ENCODE data around the gene IRF2. TPM values are rescaled to one million over a fixed set of nuclear protein-coding genes. Genes with fewer than 3 reads are reported as not detected.

IRF2 gene
- total RNA-seq, 4 donors from 2014 or later: 32.3 to 50.1 (median 36.4) TPM

- WGBS: 83% methylated on average over 12 of the region's 12 CpGs
- TF ChIP-seq, protein P1, sequence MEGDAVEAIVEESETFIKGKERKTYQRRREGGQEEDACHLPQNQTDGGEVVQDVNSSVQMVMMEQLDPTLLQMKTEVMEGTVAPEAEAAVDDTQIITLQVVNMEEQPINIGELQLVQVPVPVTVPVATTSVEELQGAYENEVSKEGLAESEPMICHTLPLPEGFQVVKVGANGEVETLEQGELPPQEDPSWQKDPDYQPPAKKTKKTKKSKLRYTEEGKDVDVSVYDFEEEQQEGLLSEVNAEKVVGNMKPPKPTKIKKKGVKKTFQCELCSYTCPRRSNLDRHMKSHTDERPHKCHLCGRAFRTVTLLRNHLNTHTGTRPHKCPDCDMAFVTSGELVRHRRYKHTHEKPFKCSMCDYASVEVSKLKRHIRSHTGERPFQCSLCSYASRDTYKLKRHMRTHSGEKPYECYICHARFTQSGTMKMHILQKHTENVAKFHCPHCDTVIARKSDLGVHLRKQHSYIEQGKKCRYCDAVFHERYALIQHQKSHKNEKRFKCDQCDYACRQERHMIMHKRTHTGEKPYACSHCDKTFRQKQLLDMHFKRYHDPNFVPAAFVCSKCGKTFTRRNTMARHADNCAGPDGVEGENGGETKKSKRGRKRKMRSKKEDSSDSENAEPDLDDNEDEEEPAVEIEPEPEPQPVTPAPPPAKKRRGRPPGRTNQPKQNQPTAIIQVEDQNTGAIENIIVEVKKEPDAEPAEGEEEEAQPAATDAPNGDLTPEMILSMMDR (IDR thresholded peaks at IDR 0.05): no peak
- TF ChIP-seq POLR2A (IDR thresholded peaks at IDR 0.05; ENCODE audit: low read depth) (no peak), POLR2AphosphoS5 (IDR thresholded peaks at IDR 0.05) (no peak), EP300 (IDR thresholded peaks at IDR 0.05) (no peak)
- Histone ChIP-seq H3K27me3 (no peaks in the 10 kb centered on the region), H3K4me3 (no peak overlapping the region), H3K27ac (replicated peaks in 1 of 4) (peak overlapping the region in 1 of 4 donors; percentile 30), H3K4me1 (peaks cover 31 to 38% (median 34%) of the 10 kb centered on the region in 4 donors), H3K36me3 (peaks cover 33 to 80% (median 68%) of the 10 kb centered on the region in 4 donors), H3K9me3 (no peaks in the 10 kb centered on the region)
- DNase-seq (ENCODE audit: extremely low spot score): no peak
- intact Hi-C loops (cut with DNase I): loop anchor here (5.0 kb wide), 1 partner anchor 135 kb away; no protein-coding TSS in a partner anchor
Observed at GRCh38 chr4:184402239-184402638, 72.1 kb downstream of the IRF2 start.

DNA sequence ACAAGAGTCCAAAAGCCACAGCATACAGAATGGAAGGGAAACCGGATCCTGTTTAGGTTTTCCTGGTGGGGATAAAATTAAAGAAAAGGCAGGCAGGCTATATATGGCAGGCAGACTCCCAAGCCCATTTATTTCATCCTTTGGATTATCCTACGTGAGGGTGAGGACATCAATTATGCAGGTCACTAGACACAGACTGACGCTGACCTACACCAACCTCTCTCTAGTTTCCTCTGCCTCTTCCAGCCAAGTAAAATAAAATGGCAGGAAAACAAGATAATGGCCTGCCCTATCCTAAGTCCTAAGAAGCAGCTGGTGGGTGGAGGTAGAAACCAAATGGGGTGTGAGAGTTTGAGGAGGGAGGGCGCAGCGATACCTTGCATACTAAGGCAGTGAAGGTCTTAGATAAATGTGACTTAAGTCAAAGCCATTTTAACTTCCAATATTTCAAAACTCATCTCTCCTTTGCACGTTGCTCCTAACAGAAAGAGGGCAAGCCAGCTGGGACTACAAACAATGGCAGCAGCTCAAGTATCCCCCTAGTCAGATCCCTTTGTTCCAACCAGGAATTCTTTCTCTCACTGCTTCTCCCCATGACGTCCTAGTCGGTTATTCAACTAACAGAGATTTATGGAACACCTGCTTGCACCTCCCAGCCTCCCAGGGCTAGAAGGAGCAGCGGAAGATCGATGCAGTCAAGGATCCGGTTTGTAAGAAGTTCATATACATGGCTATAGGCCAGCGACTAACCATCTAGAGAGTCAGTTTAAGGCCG is 72.8 kb downstream of the IRF2 start:
- H3K36me3 ChIP-seq: peaks cover 40 to 80% (median 70%) of the 10 kb centered on the region in 4 donors
- intact Hi-C loops (cut with DNase I): loop anchor here (5.0 kb wide), 1 partner anchor 136 kb away; no protein-coding TSS in a partner anchor
- 69% methylated on average over 13 of the region's 13 CpGs for WGBS
- H3K27ac ChIP-seq (replicated peaks in 1 of 4): peak overlapping the region in 3 of 4 donors; percentile 1 to 30 (median 22)
- DNase-seq (ENCODE audit: extremely low spot score): no peak
- H3K4me3 ChIP-seq: no peak overlapping the region
- peaks cover 26 to 33% (median 31%) of the 10 kb centered on the region in 4 donors for H3K4me1 ChIP-seq
- TF ChIP-seq POLR2A (IDR thresholded peaks at IDR 0.05; ENCODE audit: low read depth) (no peak), POLR2AphosphoS5 (IDR thresholded peaks at IDR 0.05) (no peak), EP300 (IDR thresholded peaks at IDR 0.05) (no peak)
- TF ChIP-seq, protein P1 (IDR thresholded peaks at IDR 0.05): no peak
- no peaks in the 10 kb centered on the region for H3K9me3 ChIP-seq
- no peaks in the 10 kb centered on the region for H3K27me3 ChIP-seq

- peaks cover 29 to 35% (median 32%) of the 10 kb centered on the region in 4 donors for H3K4me1 ChIP-seq
- peak overlapping the region in 3 of 4 donors; percentile 1 to 30 (median 22) for H3K27ac ChIP-seq (replicated peaks in 1 of 4)
- H3K27me3 ChIP-seq: no peaks in the 10 kb centered on the region
- H3K36me3 ChIP-seq: peaks cover 36 to 80% (median 67%) of the 10 kb centered on the region in 4 donors
- TF ChIP-seq POLR2A (IDR thresholded peaks at IDR 0.05; ENCODE audit: low read depth): no peak
- TF ChIP-seq, protein P1 (IDR thresholded peaks at IDR 0.05): no peak
- no peak for TF ChIP-seq EP300 (IDR thresholded peaks at IDR 0.05)
- no peak for TF ChIP-seq POLR2AphosphoS5 (IDR thresholded peaks at IDR 0.05)
- no peak for DNase-seq (ENCODE audit: extremely low spot score)
- H3K9me3 ChIP-seq: no peaks in the 10 kb centered on the region
- intact Hi-C loops (cut with DNase I): loop anchor here (5.0 kb wide), 1 partner anchor 136 kb away; no protein-coding TSS in a partner anchor
- H3K4me3 ChIP-seq: no peak overlapping the region
- WGBS: 84% methylated on average over 8 of the region's 8 CpGs
Observed at GRCh38 chr4:184400891-184401290, 73.5 kb downstream of the IRF2 start.

GRCh38 chr4:184400375-184400870 is 73.9 kb downstream of the IRF2 start:
- peak overlapping the region in 2 of 4 donors; percentile 1 to 30 for H3K27ac ChIP-seq (replicated peaks in 1 of 4)
- TF ChIP-seq POLR2A (IDR thresholded peaks at IDR 0.05; ENCODE audit: low read depth) (no peak), POLR2AphosphoS5 (IDR thresholded peaks at IDR 0.05) (peak in 1 of 2 donors; percentile 61), EP300 (IDR thresholded peaks at IDR 0.05) (peak; percentile 38)
- TF ChIP-seq, protein P1 (IDR thresholded peaks at IDR 0.05): peak in 1 of 3 experiments; percentile 26
- no peaks in the 10 kb centered on the region for H3K9me3 ChIP-seq
- intact Hi-C loops (cut with DNase I): loop anchor here (5.0 kb wide), 1 partner anchor 137 kb away; no protein-coding TSS in a partner anchor
- no peak for DNase-seq (ENCODE audit: extremely low spot score)
- H3K27me3 ChIP-seq: no peaks in the 10 kb centered on the region
- 48% methylated on average over 7 of the region's 7 CpGs for WGBS
- no peak overlapping the region for H3K4me3 ChIP-seq
- peaks cover 33 to 40% (median 35%) of the 10 kb centered on the region in 4 donors for H3K4me1 ChIP-seq
- peaks cover 33 to 80% (median 64%) of the 10 kb centered on the region in 4 donors for H3K36me3 ChIP-seq
